Stimulated activated naive CD8-positive, alpha-beta T cell treated with anti-CD3 and anti-CD28 coated beads, Interleukin-15, Interleukin-2, amounts not matched to agents 100 ng/mL and 50 ng/mL, for 24 hours (primary cell): ENCODE results near the gene DGKZ.
A peak's percentile ranks its signal among the peaks of the same experiment; 100 is the strongest.

Experiments
- H3K27ac Mint-ChIP-seq: one replicate; pipeline ENCODE4 v1.8.0; 2021; ENCODE audit warnings: mild to moderate bottlenecking, mixed read lengths
- H3K27me3 Mint-ChIP-seq: one replicate; pipeline ENCODE4 v1.8.0; 2021; ENCODE audit warnings: mixed read lengths
- H3K36me3 Mint-ChIP-seq: one replicate; pipeline ENCODE4 v1.8.0; 2021; ENCODE audit warnings: low read depth, mixed read lengths
- H3K4me1 Mint-ChIP-seq: one replicate; pipeline ENCODE4 v1.8.0; 2021; ENCODE audit warnings: low read depth, mixed read lengths
- H3K4me3 Mint-ChIP-seq: one replicate; pipeline ENCODE4 v1.8.0; 2021; ENCODE audit warnings: mild to moderate bottlenecking, mixed read lengths
- H3K9me3 Mint-ChIP-seq: one replicate; pipeline ENCODE4 v1.8.0; 2021; ENCODE audit warnings: mixed read lengths

Gene DGKZ

DNA sequence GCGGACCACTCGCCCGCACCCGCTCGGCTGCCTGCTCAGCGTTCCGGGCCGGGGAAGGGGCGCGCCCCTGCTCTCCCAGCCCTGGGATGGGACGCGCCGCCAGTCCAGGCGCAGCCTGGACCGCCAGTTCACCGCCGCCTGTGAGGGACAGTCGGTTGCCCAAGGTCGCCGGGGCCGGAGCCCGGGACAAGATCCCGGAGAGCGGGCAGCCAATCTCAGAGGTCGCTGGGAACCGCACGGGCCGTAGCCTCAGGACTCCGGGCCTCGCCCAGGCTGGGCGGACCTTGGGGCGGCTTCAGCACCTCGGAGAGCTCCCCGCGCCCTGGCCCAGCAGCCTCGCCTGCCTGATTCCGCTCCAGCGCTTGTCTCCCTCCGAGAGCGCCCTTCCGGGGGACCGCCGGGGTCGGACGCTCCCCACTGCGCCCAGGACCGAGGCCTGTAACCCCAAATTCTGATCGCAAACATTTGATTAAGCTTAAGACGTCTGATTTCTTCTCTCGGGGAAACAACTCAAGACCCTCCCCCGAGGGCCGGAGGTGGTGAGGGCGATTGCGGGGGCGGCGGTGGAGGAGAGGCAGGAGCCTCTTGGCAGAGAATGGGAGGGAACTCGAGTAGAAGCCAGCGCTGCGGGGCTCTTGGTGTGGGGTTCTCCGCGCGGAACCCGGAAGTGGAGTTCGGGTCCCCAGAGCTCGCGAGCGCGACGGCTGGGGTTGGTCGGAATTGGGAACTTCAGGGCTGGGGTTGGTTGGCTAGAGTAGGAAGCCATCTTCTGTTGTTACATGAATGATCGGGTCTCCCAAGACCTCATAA is 45.4 kb downstream of the DGKZ start:
- Mint-ChIP-seq H3K36me3 (peaks cover 12% of the 10 kb centered on the region), H3K4me3 (peak overlapping the region; percentile 78), H3K4me1 (peaks cover 12% of the 10 kb centered on the region), H3K9me3 (no peaks in the 10 kb centered on the region), H3K27ac (no peak overlapping the region), H3K27me3 (peaks cover 45% of the 10 kb centered on the region)

DNA sequence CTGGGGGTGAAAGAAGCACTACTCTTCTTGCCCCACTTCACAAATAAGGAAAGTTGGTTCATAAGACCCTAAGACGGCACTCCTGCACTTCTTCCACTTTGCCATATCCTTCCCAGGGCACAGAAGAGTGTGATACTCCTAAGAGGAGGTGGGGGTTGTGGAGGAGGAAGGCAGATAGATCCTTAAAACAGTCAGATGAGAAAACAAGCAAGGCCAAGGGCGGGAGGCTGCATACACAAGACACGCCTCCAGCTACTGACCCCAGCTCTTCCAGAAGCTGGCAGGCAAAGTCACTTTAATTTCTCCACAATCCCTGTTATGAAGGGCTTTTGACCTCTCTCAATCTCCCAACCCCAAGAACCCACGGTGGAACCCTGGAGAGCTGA is 46.0 kb downstream of the DGKZ start:
- H3K36me3 Mint-ChIP-seq: peaks cover 18% of the 10 kb centered on the region
- no peaks in the 10 kb centered on the region for H3K9me3 Mint-ChIP-seq
- peak overlapping the region; percentile 78 for H3K4me3 Mint-ChIP-seq

DNA sequence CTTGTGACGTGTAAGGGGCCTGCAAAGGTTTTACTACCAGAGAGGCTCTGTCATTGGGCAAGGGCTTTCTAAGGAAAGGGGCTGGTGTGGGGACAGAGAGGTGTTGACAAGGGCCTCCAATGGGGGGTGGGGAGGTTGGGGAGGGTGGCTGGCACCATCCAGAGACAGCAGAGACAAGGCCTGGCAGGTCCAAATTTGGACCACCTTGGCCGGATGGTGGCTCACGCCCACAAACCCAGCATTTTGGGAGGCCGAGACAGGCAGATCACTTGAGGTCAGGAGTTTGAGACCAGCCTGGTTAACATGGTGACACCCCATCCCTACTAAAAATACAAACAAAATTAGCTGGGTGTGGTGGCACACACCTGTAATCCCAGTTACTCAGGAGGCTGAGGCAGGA is 46.5 kb downstream of the DGKZ start:
- Mint-ChIP-seq H3K4me1 (peaks cover 7% of the 10 kb centered on the region), H3K36me3 (peaks cover 20% of the 10 kb centered on the region), H3K4me3 (no peak overlapping the region), H3K27me3 (peaks cover 35% of the 10 kb centered on the region), H3K27ac (no peak overlapping the region), H3K9me3 (no peaks in the 10 kb centered on the region)

More for the DNA sequence above, 46.0 kb downstream of the DGKZ start:
- Mint-ChIP-seq H3K27ac (no peak overlapping the region), H3K27me3 (peaks cover 40% of the 10 kb centered on the region), H3K4me1 (peaks cover 8% of the 10 kb centered on the region)

DNA sequence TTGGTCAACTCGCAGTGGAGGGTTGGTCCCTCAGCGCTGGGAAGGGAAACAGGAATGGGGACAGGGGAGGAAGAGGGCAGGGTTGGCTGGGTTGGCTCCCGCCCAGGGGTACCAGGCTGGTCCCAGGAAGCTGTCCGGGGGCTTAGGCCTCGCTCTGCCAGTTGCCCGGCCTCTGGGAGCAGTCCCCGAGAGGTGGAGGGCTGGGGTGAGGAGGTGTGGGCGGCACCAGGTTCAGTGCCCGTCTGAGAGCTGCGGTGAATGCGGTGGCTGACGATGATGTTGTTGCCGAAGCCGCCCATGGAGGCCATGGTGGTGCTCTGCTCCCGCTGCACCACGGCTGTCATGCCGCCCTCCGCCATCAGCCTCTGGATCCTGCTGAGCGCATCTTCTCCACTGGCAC is 50.3 kb downstream of the DGKZ start:
- Mint-ChIP-seq H3K4me3 (no peak overlapping the region), H3K36me3 (peaks cover 21% of the 10 kb centered on the region), H3K27ac (no peak overlapping the region), H3K27me3 (peaks cover 14% of the 10 kb centered on the region), H3K9me3 (no peaks in the 10 kb centered on the region), H3K4me1 (peaks cover 7% of the 10 kb centered on the region)

DNA sequence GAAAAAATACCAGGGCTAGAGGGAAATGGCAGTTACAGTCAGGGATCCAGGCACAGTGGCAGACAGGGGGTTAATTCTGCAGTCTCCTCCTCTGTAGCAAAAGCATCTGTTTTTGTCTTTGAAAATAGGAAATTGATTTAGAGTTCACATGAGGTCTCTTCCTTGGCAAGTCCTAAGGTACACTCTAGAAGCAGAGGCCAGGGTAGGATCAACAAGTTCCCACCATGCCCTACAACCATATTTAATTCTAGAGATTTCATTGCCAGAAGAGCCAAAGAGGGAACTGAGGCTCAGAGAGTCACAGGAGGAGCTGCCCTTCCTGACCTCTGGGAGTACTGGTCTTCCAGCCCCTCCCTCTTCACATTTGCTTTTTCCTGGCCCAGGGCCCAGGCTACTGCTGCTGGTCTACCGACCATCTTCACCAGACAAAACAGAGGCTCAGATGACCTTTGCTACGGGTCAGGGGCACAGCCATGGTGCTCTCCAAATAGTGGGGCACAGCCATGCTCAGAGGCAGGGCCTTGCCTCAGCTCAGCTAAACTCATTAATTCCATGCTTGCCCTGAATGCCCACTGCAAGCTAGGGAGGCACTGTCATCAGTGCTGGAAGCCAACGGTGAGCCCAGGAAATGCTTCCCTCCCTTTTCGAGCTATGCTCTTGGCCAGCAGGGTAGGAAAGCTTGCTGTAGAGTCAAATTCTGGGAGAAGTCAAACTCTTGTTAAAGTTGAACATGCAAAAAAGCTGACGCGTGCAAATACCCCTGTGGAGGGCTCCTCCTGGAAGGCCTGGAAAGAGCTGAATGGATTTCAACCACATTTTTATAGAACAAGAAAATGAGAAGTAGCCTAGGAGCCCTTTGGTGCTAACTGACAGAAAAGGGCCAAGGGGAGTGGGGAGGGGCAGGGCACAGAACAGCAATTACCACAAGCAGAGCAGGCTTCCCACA is 56.0 kb downstream of the DGKZ start:
- no peak overlapping the region for H3K4me3 Mint-ChIP-seq
- no peaks in the 10 kb centered on the region for H3K4me1 Mint-ChIP-seq
- H3K27me3 Mint-ChIP-seq: no peaks in the 10 kb centered on the region
- no peak overlapping the region for H3K27ac Mint-ChIP-seq
- H3K9me3 Mint-ChIP-seq: no peaks in the 10 kb centered on the region
- H3K36me3 Mint-ChIP-seq: peaks cover 29% of the 10 kb centered on the region

DNA sequence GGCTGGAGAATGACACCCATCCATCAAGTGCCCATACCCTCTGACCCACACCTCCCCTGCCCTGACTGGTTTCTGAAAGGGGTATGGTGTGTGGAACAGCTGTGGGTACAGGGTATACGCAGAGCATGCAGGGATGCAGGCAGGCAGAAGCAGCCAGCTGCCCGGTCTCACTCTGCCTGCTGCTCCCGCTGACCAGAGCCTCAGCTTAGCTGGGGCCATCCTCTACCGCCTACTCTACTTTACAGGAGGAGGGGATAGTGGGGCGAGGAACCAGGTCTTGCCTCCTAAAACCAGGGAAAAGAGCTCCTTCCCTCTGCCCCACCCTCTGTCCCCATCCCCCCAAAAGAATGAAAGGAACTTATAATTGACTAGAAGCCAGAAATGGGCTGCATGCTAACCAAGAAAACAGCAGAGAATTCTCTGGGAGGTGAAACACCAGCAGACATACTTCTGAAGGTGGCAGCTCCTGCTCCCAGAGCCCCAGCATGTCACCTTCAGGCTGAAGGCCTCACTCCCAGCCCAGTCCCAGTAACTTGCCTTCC is 57.3 kb downstream of the DGKZ start:
- no peaks in the 10 kb centered on the region for H3K4me1 Mint-ChIP-seq
- peaks cover 27% of the 10 kb centered on the region for H3K36me3 Mint-ChIP-seq
- no peaks in the 10 kb centered on the region for H3K9me3 Mint-ChIP-seq
- no peak overlapping the region for H3K4me3 Mint-ChIP-seq
- no peak overlapping the region for H3K27ac Mint-ChIP-seq
- H3K27me3 Mint-ChIP-seq: no peaks in the 10 kb centered on the region

DNA sequence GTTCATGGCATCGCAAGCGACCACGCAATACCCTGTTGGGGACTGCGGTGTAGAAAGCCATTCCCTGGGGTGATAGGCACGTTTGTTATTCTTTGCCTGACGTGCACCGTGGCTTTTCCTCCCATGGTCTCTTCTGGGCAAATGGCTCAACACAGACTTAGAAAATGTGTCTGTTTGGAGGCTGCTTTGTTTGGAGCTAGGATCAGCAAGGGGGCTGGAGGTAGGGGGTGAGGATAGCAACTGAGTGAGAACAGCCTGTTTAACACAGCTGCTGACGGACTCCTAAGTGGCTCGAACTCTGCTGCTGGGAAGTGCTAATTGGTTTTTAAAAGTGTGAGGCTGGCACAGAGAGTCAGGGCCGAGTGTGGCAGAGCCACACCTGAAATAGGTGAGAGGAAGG is 60.4 kb downstream of the DGKZ start:
- H3K36me3 Mint-ChIP-seq: peaks cover 37% of the 10 kb centered on the region
- no peak overlapping the region for H3K27ac Mint-ChIP-seq
- no peaks in the 10 kb centered on the region for H3K4me1 Mint-ChIP-seq
- no peak overlapping the region for H3K4me3 Mint-ChIP-seq
- H3K27me3 Mint-ChIP-seq: no peaks in the 10 kb centered on the region
- H3K9me3 Mint-ChIP-seq: no peaks in the 10 kb centered on the region

DNA sequence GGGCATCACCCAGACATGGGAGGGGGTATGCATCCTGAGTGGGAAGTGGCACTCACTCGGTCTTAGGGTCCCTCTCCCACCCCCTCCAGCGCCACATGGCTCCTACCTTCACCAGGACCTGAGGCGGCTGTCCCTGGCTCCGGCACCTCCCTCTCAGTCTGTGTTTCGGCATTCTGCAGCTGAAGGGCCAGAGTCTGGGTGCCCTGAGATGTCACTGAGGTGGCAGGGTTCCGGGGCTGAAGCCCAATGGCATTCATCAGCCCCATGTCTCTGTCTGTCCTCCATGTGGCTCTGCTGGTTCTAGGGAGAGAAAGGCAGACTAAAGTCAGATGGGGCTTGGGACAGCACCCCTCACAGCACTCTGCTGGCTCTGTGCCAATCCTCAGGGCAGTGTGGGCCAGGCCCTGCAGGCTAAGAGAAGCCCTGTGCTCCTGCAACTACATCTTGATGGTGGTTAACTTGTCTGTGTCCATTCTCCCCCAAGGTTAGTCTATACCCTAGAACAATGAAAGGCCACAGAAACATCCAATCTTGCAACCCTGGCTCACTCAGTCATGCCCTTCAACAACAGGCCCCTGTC is 61.2 kb downstream of the DGKZ start:
- H3K4me1 Mint-ChIP-seq: no peaks in the 10 kb centered on the region
- peaks cover 35% of the 10 kb centered on the region for H3K36me3 Mint-ChIP-seq
- H3K27ac Mint-ChIP-seq: no peak overlapping the region

DNA sequence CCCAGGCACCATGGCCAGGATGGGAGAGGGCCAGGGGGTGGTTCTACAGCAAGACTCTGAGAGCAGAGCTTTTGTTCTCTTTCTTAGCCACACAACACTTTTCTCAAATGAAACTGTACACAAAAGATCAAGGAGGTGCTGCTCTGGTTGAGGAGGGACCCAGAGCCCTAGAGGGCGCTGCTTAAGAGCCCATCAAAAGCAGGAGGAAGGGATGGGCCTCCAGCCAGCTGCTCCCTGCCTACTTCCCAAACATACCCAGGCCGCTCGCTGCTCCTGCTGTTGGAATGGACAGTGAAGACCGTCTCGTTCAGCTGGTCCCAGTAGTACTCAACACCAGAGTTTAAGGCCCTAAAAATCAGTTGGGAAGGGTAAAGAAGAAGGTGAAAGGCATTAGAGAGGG is 62.8 kb downstream of the DGKZ start:
- H3K27ac Mint-ChIP-seq: no peak overlapping the region
- H3K27me3 Mint-ChIP-seq: no peaks in the 10 kb centered on the region
- H3K9me3 Mint-ChIP-seq: no peaks in the 10 kb centered on the region

More for the DNA sequence above, 61.2 kb downstream of the DGKZ start:
- H3K9me3 Mint-ChIP-seq: no peaks in the 10 kb centered on the region
- no peaks in the 10 kb centered on the region for H3K27me3 Mint-ChIP-seq
- no peak overlapping the region for H3K4me3 Mint-ChIP-seq

DNA sequence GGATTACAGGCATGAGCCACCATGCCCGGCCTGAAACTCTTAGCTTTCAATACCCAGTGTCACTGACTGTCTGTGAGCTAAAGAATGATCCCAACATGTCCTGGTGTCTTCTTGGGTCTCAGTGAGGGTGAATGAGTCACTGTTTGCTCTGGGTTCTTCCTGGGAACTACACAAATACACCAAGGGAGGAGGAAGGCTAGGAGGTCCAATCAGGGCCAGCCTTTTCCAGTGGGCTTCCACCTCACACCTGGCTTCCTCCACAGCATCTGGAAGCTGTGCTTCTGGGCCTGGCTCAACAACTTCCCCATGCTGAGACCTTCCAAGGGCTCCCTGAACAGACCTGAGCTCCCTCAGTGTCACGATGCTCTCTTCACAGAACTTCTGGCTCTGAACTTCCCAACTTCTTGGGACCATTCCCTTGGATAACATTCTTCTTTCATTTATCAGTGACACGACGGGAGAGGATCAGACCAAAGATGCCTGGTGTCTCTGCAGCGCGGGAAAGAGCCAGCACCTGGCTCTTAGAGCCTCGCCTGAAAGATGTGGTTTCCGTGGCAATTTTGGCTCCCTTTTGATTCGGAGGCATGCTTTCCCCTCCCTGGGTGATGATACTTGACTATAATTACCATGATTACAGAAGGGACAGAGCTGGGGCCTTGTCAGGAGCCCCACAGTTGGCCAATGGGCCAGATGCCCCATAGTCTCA is 66.7 kb downstream of the DGKZ start:
- Mint-ChIP-seq H3K4me3 (no peak overlapping the region), H3K36me3 (peaks cover 56% of the 10 kb centered on the region), H3K9me3 (no peaks in the 10 kb centered on the region), H3K4me1 (peaks cover 20% of the 10 kb centered on the region), H3K27me3 (no peaks in the 10 kb centered on the region), H3K27ac (no peak overlapping the region)

More for the DNA sequence above, 62.8 kb downstream of the DGKZ start:
- H3K4me3 Mint-ChIP-seq: no peak overlapping the region
- peaks cover 42% of the 10 kb centered on the region for H3K36me3 Mint-ChIP-seq
- H3K4me1 Mint-ChIP-seq: peaks cover 9% of the 10 kb centered on the region

DNA sequence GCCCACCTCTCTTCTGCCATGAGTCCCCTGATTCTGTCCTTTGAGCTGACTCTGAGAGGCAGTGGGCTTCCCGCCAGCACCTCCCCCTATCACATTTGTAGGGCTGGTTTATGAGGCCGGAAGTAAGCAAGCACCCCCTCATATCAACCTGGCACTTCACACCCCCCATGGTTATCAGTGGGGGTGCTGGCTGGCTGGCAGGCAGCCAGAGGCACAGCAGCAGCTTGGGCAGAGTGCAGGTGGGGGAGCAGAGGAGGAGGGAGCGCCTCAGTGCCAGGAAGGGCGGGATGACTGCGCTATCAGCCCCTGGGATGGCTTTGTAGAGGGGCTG is 67.2 kb downstream of the DGKZ start:
- Mint-ChIP-seq H3K36me3 (peaks cover 56% of the 10 kb centered on the region), H3K9me3 (no peaks in the 10 kb centered on the region), H3K27me3 (no peaks in the 10 kb centered on the region), H3K27ac (no peak overlapping the region), H3K4me1 (peaks cover 20% of the 10 kb centered on the region), H3K4me3 (no peak overlapping the region)

DNA sequence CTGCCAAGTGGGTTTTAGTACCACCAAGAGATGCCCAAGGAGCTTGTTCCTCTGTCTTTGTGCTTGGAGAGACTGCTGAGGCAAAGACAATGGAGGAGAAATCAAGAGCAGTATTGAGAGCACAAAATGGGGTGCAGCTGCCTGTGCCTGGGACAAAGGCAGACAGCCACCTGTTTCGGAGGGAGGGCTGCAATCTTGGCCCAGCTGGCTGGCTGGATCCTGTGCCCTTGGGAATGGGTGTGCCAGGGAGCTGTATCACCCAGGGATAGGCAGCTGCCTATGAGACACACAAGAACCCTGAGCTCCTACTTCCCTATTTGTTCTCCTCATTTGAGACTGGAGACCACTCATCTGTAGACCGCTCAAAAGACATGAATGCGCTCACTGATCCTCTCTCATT is 67.6 kb downstream of the DGKZ start:
- Mint-ChIP-seq H3K27me3 (no peaks in the 10 kb centered on the region), H3K4me1 (peaks cover 20% of the 10 kb centered on the region), H3K27ac (no peak overlapping the region), H3K36me3 (peaks cover 52% of the 10 kb centered on the region), H3K4me3 (no peak overlapping the region), H3K9me3 (no peaks in the 10 kb centered on the region)

DNA sequence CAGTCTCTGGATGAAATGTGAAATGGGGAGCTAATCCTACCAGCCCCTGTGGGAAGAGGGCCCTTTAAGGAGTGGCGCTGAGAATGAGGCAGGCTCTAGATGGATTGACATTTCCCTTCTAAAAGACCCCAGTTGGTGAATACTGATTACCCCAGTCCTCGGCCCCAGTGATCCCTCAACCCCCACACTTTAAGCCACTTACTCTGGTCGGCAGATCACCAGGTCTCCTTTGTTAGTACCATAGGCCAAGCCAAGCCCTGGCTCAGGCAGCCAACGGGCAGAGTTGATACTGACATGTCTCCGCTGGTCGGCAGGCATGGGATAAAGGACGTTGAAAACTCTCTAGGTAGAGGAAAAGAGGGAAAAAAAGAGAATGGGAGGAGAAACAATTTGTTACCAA is 70.4 kb downstream of the DGKZ start:
- Mint-ChIP-seq H3K9me3 (no peaks in the 10 kb centered on the region), H3K4me3 (no peak overlapping the region), H3K4me1 (peaks cover 30% of the 10 kb centered on the region), H3K36me3 (peaks cover 57% of the 10 kb centered on the region), H3K27me3 (no peaks in the 10 kb centered on the region), H3K27ac (no peak overlapping the region)

DNA sequence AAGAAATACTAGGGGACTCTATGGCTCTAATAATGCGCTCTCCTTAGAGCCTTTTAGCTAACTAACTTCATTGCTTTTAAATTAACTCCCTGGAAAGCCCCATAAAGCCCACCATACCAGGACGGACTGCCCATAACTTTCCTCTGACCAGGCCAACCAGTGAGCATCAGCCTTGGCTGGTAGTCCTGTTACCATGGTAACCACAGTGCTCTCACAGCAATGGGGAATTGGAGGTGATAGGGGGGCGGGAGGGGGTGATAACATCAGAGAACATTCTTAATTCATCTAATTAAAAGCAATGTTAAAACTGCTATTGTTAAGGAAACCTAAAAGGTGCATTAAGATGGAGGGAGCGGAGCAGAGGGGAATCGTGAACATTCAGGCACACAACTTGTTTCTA is 71.5 kb downstream of the DGKZ start:
- Mint-ChIP-seq H3K4me1 (peaks cover 30% of the 10 kb centered on the region), H3K36me3 (peaks cover 57% of the 10 kb centered on the region), H3K4me3 (no peak overlapping the region), H3K27me3 (no peaks in the 10 kb centered on the region), H3K9me3 (no peaks in the 10 kb centered on the region), H3K27ac (no peak overlapping the region)
